KOPT-K1 (cell line): ENCODE measurements around the gene MAP1A.
"Not testable (repeated sequence)": the region's sequence is repeated elsewhere in the genome, so short reads cannot be mapped to it uniquely, and the experiment has no call there.

Experiments used
- H3K27ac ChIP-seq: fragments of 200-600 bp; sonication (generic); 2 replicates; pipeline ENCODE4 v1.5.1; 2016; ENCODE audit warnings: antibody characterized with exemption, mild to moderate bottlenecking, low read depth, low read length; ENCODE audit not compliant: poor library complexity, severe bottlenecking
- H3K36me3 ChIP-seq: fragments of 200-600 bp; sonication (generic); 2 replicates; pipeline ENCODE4 v1.5.1; 2017; ENCODE audit warnings: antibody characterized with exemption, mild to moderate bottlenecking, low read length, moderate library complexity; ENCODE audit not compliant: insufficient read depth
- H3K9me3 ChIP-seq: fragments of 200-600 bp; sonication (generic); 2 replicates; pipeline ENCODE4 v1.5.1; 2017; ENCODE audit warnings: antibody characterized with exemption, low read length, mild to moderate bottlenecking; ENCODE audit not compliant: insufficient read depth, poor library complexity, severe bottlenecking

Gene MAP1A

GRCh38 chr15:43538091-43538490 lies 20.7 kb downstream of the MAP1A start:
- no peaks in the 10 kb centered on the region for H3K9me3 ChIP-seq
- no peaks in the 10 kb centered on the region for H3K36me3 ChIP-seq
- H3K27ac ChIP-seq, result no peak overlapping the region

GRCh38 chr15:43541785-43542184 lies 24.4 kb downstream of the MAP1A start:
- no peaks in the 10 kb centered on the region for H3K9me3 ChIP-seq
- no peak overlapping the region for H3K27ac ChIP-seq
- H3K36me3 ChIP-seq, result no peaks in the 10 kb centered on the region

GRCh38 chr15:43544266-43544665 lies 26.9 kb downstream of the MAP1A start:
- peaks cover 4% of the 10 kb centered on the region for H3K9me3 ChIP-seq
- H3K36me3 ChIP-seq, result no peaks in the 10 kb centered on the region

GRCh38 chr15:43545426-43545825 lies 28.0 kb downstream of the MAP1A start:
- Histone ChIP-seq H3K36me3 (no peaks in the 10 kb centered on the region), H3K9me3 (peaks cover 4% of the 10 kb centered on the region), H3K27ac (no peak overlapping the region)

More at GRCh38 chr15:43544266-43544665, 26.9 kb downstream of the MAP1A start:
- no peak overlapping the region for H3K27ac ChIP-seq

- no peaks in the 10 kb centered on the region for H3K36me3 ChIP-seq
- H3K27ac ChIP-seq, result no peak overlapping the region
These were observed 30.1 kb downstream of the MAP1A start for GRCh38 chr15:43547539-43547938.

GRCh38 chr15:43550527-43551363 lies 33.3 kb downstream of the MAP1A start:
- H3K36me3 ChIP-seq, result no peaks in the 10 kb centered on the region
- peaks cover 4% of the 10 kb centered on the region for H3K9me3 ChIP-seq
- H3K27ac ChIP-seq, result no peak overlapping the region

More at GRCh38 chr15:43547539-43547938, 30.1 kb downstream of the MAP1A start:
- peaks cover 4% of the 10 kb centered on the region for H3K9me3 ChIP-seq

GRCh38 chr15:43552256-43552655 lies 34.8 kb downstream of the MAP1A start:
- Histone ChIP-seq H3K27ac (no peak overlapping the region), H3K9me3 (peaks cover 4% of the 10 kb centered on the region), H3K36me3 (no peaks in the 10 kb centered on the region)

- Histone ChIP-seq H3K27ac (no peak overlapping the region), H3K36me3 (no peaks in the 10 kb centered on the region), H3K9me3 (no peaks in the 10 kb centered on the region)
These were observed 35.6 kb downstream of the MAP1A start for GRCh38 chr15:43552986-43553385.

- not testable (repeated sequence) for H3K9me3 ChIP-seq, H3K27ac ChIP-seq, H3K36me3 ChIP-seq
These were observed 45.3 kb downstream of the MAP1A start for GRCh38 chr15:43562753-43563152.

- H3K36me3 ChIP-seq, result not testable (repeated sequence)
These were observed 46.4 kb downstream of the MAP1A start for GRCh38 chr15:43563793-43564192.

GRCh38 chr15:43566615-43567014 lies 49.2 kb downstream of the MAP1A start:
- H3K36me3 ChIP-seq, H3K9me3 ChIP-seq, H3K27ac ChIP-seq: not testable (repeated sequence)

More at GRCh38 chr15:43563793-43564192, 46.4 kb downstream of the MAP1A start:
- H3K27ac ChIP-seq, H3K9me3 ChIP-seq: not testable (repeated sequence)

- H3K9me3 ChIP-seq, H3K27ac ChIP-seq, H3K36me3 ChIP-seq: not testable (repeated sequence)
These were observed 57.2 kb downstream of the MAP1A start for GRCh38 chr15:43574607-43575006.
